ENCODE measurements around the gene KRTAP2-4.

DNA sequence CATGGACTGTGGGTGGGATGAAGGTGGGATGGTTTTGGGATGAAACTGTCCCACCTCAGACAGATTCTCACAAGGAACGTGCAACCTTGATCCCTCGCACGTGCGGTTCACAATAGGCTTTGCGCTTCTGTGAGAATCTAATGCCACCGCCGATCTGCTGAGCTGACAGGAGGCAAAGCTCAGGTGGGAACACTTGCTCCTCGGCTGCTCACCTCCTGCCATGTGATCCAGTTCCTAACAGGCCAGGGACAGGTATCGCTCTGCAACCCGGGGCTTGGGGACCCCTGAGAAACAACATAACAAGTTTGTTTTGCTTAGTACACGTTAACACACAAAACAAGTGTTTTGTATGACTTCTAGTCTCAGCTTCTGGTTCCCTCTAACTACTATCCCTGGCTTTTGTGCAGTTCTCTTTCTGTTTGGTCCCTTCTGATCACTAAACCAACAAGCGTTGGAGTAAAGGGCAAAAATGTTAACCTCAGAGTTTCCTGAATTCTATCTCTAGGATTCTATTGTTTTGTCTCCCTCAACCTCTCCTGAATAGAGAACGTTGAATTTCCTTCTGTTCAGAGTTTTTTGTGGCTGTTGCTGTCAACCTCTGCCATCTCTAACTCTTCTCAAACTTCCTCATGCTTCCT, 49.0 kb downstream of the KRTAP2-4 start:
- TF ChIP-seq JUND (IDR thresholded peaks at IDR 0.05) (no peak), RAD21 (IDR thresholded peaks at IDR 0.05) (no peak), YY1 (IDR thresholded peaks at IDR 0.05) (no peak), FOXA1 (IDR thresholded peaks at IDR 0.05) (no peak), EGR1 (IDR thresholded peaks at IDR 0.05; ENCODE audit: low read depth in 2 of 2) (no peak), FOXA2 (IDR thresholded peaks at IDR 0.05) (no peak), GABPA (IDR thresholded peaks at IDR 0.05 in 1 of 2, conservative IDR thresholded peaks at IDR 0.05 in 1 of 2) (no peak), SP1 (IDR thresholded peaks at IDR 0.05) (no peak), HNF4A (conservative IDR thresholded peaks at IDR 0.05) (no peak)
- TF ChIP-seq, protein P1, sequence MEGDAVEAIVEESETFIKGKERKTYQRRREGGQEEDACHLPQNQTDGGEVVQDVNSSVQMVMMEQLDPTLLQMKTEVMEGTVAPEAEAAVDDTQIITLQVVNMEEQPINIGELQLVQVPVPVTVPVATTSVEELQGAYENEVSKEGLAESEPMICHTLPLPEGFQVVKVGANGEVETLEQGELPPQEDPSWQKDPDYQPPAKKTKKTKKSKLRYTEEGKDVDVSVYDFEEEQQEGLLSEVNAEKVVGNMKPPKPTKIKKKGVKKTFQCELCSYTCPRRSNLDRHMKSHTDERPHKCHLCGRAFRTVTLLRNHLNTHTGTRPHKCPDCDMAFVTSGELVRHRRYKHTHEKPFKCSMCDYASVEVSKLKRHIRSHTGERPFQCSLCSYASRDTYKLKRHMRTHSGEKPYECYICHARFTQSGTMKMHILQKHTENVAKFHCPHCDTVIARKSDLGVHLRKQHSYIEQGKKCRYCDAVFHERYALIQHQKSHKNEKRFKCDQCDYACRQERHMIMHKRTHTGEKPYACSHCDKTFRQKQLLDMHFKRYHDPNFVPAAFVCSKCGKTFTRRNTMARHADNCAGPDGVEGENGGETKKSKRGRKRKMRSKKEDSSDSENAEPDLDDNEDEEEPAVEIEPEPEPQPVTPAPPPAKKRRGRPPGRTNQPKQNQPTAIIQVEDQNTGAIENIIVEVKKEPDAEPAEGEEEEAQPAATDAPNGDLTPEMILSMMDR (IDR thresholded peaks at IDR 0.05; ENCODE audit: low read depth, low read length, missing input control), result no peak
- TF ChIP-seq, protein P2, sequence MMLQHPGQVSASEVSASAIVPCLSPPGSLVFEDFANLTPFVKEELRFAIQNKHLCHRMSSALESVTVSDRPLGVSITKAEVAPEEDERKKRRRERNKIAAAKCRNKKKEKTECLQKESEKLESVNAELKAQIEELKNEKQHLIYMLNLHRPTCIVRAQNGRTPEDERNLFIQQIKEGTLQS (IDR thresholded peaks at IDR 0.05), result no peak
- TF ChIP-seq, protein P3, sequence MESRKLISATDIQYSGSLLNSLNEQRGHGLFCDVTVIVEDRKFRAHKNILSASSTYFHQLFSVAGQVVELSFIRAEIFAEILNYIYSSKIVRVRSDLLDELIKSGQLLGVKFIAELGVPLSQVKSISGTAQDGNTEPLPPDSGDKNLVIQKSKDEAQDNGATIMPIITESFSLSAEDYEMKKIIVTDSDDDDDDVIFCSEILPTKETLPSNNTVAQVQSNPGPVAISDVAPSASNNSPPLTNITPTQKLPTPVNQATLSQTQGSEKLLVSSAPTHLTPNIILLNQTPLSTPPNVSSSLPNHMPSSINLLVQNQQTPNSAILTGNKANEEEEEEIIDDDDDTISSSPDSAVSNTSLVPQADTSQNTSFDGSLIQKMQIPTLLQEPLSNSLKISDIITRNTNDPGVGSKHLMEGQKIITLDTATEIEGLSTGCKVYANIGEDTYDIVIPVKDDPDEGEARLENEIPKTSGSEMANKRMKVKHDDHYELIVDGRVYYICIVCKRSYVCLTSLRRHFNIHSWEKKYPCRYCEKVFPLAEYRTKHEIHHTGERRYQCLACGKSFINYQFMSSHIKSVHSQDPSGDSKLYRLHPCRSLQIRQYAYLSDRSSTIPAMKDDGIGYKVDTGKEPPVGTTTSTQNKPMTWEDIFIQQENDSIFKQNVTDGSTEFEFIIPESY (IDR thresholded peaks at IDR 0.05), result no peak
